Ishikawa (cell line): Measurements from ENCODE around the gene CSNK1D.

Experiments used
- CEBPB ChIP-seq: IDR thresholded peaks from 2 replicates; pipeline ENCODE4 v1.6.1; 2012
- CREB1 ChIP-seq: IDR thresholded peaks from 2 replicates; pipeline ENCODE4 v1.6.1; 2012; ENCODE audit warnings: low read depth
- EGR1 ChIP-seq: IDR thresholded peaks from 2 replicates; pipeline ENCODE4 v1.6.1; 2012
- EP300 ChIP-seq: IDR thresholded peaks from 2 replicates; pipeline ENCODE4 v1.6.1; 2012; ENCODE audit warnings: borderline replicate concordance
- FOXM1 ChIP-seq: IDR thresholded peaks from 2 replicates; pipeline ENCODE4 v1.6.1; 2012; ENCODE audit warnings: low read depth, borderline replicate concordance
- MAX ChIP-seq: IDR thresholded peaks from 2 replicates; pipeline ENCODE4 v1.6.1; 2012
- NFIC ChIP-seq: IDR thresholded peaks from 2 replicates; pipeline ENCODE4 v1.6.1; 2012
- RAD21 ChIP-seq: IDR thresholded peaks from 2 replicates; pipeline ENCODE4 v1.6.1; 2012; ENCODE audit warnings: low read depth
- REST ChIP-seq: IDR thresholded peaks from 2 replicates; pipeline ENCODE4 v1.6.1; 2012; ENCODE audit warnings: low read depth, mild to moderate bottlenecking
- TAF1 ChIP-seq: IDR thresholded peaks from 2 replicates; pipeline ENCODE4 v1.6.1; 2012; ENCODE audit warnings: low read depth, mild to moderate bottlenecking
- TCF12 ChIP-seq: IDR thresholded peaks from 2 replicates; pipeline ENCODE4 v1.6.1; 2012; ENCODE audit warnings: low read depth
- TEAD4 ChIP-seq: IDR thresholded peaks from 2 replicates; pipeline ENCODE4 v1.6.1; 2012
- USF1 ChIP-seq: IDR thresholded peaks from 2 replicates; pipeline ENCODE4 v1.6.1; 2012
- YY1 ChIP-seq: IDR thresholded peaks from 2 replicates; pipeline ENCODE4 v1.6.1; 2012; ENCODE audit warnings: low read depth
- ZBTB7A ChIP-seq: IDR thresholded peaks from 2 replicates; pipeline ENCODE4 v1.6.1; 2012; ENCODE audit warnings: low read depth

The CSNK1D gene

GRCh38 chr17:82198092-82198491, 75.4 kb downstream of the CSNK1D start:
- TF ChIP-seq TEAD4, result no peak
- TF ChIP-seq NFIC, result no peak
- TF ChIP-seq MAX, result no peak
- no peak for TF ChIP-seq REST
- no peak for TF ChIP-seq CREB1
- no peak for TF ChIP-seq USF1
- TF ChIP-seq CEBPB, result no peak
- TF ChIP-seq FOXM1, result no peak
- no peak for TF ChIP-seq ZBTB7A
- no peak for TF ChIP-seq TAF1
- TF ChIP-seq RAD21, result no peak
- TF ChIP-seq TCF12, result no peak

GRCh38 chr17:82195675-82196672, 77.5 kb downstream of the CSNK1D start:
- TF ChIP-seq ZBTB7A (no peak), REST (no peak), TAF1 (no peak), RAD21 (no peak), TEAD4 (no peak), CREB1 (no peak), NFIC (no peak), EGR1 (no peak)

GRCh38 chr17:82194765-82195164, 78.7 kb downstream of the CSNK1D start:
- no peak for TF ChIP-seq CEBPB
- no peak for TF ChIP-seq EP300
- no peak for TF ChIP-seq NFIC
- no peak for TF ChIP-seq CREB1
- TF ChIP-seq FOXM1, result no peak
- no peak for TF ChIP-seq RAD21
- TF ChIP-seq REST, result no peak
- no peak for TF ChIP-seq EGR1
- no peak for TF ChIP-seq USF1

GRCh38 chr17:82193520-82194220, 79.8 kb downstream of the CSNK1D start:
- TF ChIP-seq YY1 (no peak), EP300 (no peak), TAF1 (no peak), TEAD4 (no peak)
